ENCODE measurements around the gene WHRN.

The WHRN gene

GRCh38 chr9:114407889-114408288 is 97.4 kb downstream of the WHRN start:
- no peak overlapping the region for H3K27ac ChIP-seq (replicated peaks)
- peak; percentile 70; the same call in 1 of the 2 replicates for TF ChIP-seq SPI1 (IDR thresholded peaks at IDR 0.05; ENCODE audit: borderline replicate concordance, low read depth)
- TF ChIP-seq GABPA (IDR thresholded peaks at IDR 0.05; ENCODE audit: low read depth), result no peak
- no peaks in the 10 kb centered on the region for H3K27me3 ChIP-seq (ENCODE audit: insufficient read depth, poor library complexity, severe bottlenecking)
- H3K4me3 ChIP-seq (replicated peaks; ENCODE audit: insufficient read depth, low read length), result no peak overlapping the region
- DNase-seq (ENCODE audit: low read depth in 1 of 2, low spot score in 1 of 2), result no peak

DNA sequence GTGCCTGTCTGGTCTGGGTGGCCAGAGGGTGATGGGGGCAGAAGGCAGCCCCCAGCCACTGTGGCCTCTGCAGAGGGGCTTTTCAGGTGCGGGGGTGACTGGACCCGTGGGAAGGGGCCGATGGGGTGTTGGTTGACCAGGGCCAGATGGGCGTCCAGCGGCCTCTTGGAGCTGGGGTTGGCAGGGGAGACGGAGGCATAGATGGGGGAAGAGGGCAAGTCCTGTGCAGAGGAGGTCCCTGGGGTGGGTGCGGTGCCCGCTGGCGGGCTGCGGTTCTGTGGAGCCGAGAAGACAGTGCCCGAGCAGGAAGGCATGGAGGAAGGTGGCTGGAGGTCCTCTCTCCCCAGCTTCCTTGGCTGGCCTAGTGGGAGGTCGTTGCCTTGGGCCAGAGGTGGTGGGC is 98.8 kb downstream of the WHRN start:
- TF ChIP-seq, protein P1, sequence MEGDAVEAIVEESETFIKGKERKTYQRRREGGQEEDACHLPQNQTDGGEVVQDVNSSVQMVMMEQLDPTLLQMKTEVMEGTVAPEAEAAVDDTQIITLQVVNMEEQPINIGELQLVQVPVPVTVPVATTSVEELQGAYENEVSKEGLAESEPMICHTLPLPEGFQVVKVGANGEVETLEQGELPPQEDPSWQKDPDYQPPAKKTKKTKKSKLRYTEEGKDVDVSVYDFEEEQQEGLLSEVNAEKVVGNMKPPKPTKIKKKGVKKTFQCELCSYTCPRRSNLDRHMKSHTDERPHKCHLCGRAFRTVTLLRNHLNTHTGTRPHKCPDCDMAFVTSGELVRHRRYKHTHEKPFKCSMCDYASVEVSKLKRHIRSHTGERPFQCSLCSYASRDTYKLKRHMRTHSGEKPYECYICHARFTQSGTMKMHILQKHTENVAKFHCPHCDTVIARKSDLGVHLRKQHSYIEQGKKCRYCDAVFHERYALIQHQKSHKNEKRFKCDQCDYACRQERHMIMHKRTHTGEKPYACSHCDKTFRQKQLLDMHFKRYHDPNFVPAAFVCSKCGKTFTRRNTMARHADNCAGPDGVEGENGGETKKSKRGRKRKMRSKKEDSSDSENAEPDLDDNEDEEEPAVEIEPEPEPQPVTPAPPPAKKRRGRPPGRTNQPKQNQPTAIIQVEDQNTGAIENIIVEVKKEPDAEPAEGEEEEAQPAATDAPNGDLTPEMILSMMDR (IDR thresholded peaks at IDR 0.05; ENCODE audit: insufficient read depth, low read length), result no peak
- no peaks in the 10 kb centered on the region for H3K27me3 ChIP-seq (ENCODE audit: insufficient read depth, poor library complexity, severe bottlenecking)
- H3K27ac ChIP-seq (replicated peaks), result no peak overlapping the region
- no peak overlapping the region for H3K4me3 ChIP-seq (replicated peaks; ENCODE audit: insufficient read depth, low read length)
- no peak for DNase-seq (ENCODE audit: low read depth in 1 of 2, low spot score in 1 of 2)

GRCh38 chr9:114405294-114406034 is 99.8 kb downstream of the WHRN start:
- H3K27me3 ChIP-seq (ENCODE audit: insufficient read depth, poor library complexity, severe bottlenecking), result no peaks in the 10 kb centered on the region
- DNase-seq (ENCODE audit: low read depth in 1 of 2, low spot score in 1 of 2), result peak in 1 of 2 experiments; percentile 75
- TF ChIP-seq, protein P1 (IDR thresholded peaks at IDR 0.05; ENCODE audit: insufficient read depth, low read length), result peak; percentile 88
- TF ChIP-seq POLR2AphosphoS5 (IDR thresholded peaks at IDR 0.05; ENCODE audit: low read depth) (no peak), GABPA (IDR thresholded peaks at IDR 0.05; ENCODE audit: low read depth) (no peak), REST (IDR thresholded peaks at IDR 0.05; ENCODE audit: insufficient replicate concordance, low read depth) (no peak), SPI1 (IDR thresholded peaks at IDR 0.05; ENCODE audit: borderline replicate concordance, low read depth) (no peak)
- H3K27ac ChIP-seq (replicated peaks), result no peak overlapping the region
- H3K4me3 ChIP-seq (replicated peaks; ENCODE audit: insufficient read depth, low read length), result no peak overlapping the region

- H3K4me3 ChIP-seq (replicated peaks; ENCODE audit: insufficient read depth, low read length), result no peak overlapping the region
- no peak overlapping the region for H3K27ac ChIP-seq (replicated peaks)
- TF ChIP-seq POLR2AphosphoS5 (IDR thresholded peaks at IDR 0.05; ENCODE audit: low read depth), result no peak
- TF ChIP-seq, protein P1 (IDR thresholded peaks at IDR 0.05; ENCODE audit: insufficient read depth, low read length), result no peak
- no peak for TF ChIP-seq GABPA (IDR thresholded peaks at IDR 0.05; ENCODE audit: low read depth)
- no peak for TF ChIP-seq REST (IDR thresholded peaks at IDR 0.05; ENCODE audit: insufficient replicate concordance, low read depth)
- no peak for TF ChIP-seq SPI1 (IDR thresholded peaks at IDR 0.05; ENCODE audit: borderline replicate concordance, low read depth)
Observed at GRCh38 chr9:114404531-114404930, 100.7 kb downstream of the WHRN start.

More at GRCh38 chr9:114404531-114404930, 100.7 kb downstream of the WHRN start:
- DNase-seq (ENCODE audit: low read depth in 1 of 2, low spot score in 1 of 2), result no peak
- no peaks in the 10 kb centered on the region for H3K27me3 ChIP-seq (ENCODE audit: insufficient read depth, poor library complexity, severe bottlenecking)
